ACC112 (cell line): ENCODE data around the gene PSORS1C1.

Experiments
- H2AFZ ChIP-seq: fragments of 200-600 bp; sonication (generic); one replicate; pipeline ENCODE4 v1.6.0; 2017; ENCODE audit warnings: antibody characterized with exemption, low read length; ENCODE audit not compliant: unreplicated experiment
- H3K27ac ChIP-seq: fragments of 200-600 bp; sonication (generic); 2 replicates; pipeline ENCODE4 v1.5.1; 2014; ENCODE audit warnings: low read depth, mild to moderate bottlenecking, antibody characterized with exemption, low read length, moderate library complexity
- H3K27me3 ChIP-seq: fragments of 200-600 bp; sonication (generic); 2 replicates; pipeline ENCODE4 v1.6.1; 2014; ENCODE audit warnings: mild to moderate bottlenecking, antibody characterized with exemption, low read length, moderate library complexity, mixed read lengths; ENCODE audit not compliant: insufficient read depth
- H3K36me3 ChIP-seq: fragments of 200-600 bp; sonication (generic); 2 replicates; pipeline ENCODE4 v1.6.1; 2016; ENCODE audit warnings: mild to moderate bottlenecking, antibody characterized with exemption, low read length, moderate library complexity, mixed read lengths; ENCODE audit not compliant: insufficient read depth
- H3K4me1 ChIP-seq: fragments of 200-600 bp; sonication (generic); one replicate; pipeline ENCODE4 v1.6.1; 2016; ENCODE audit warnings: low read length, mixed read lengths; ENCODE audit not compliant: insufficient read depth, unreplicated experiment, control insufficient read depth
- H3K4me3 ChIP-seq: fragments of 200-600 bp; sonication (generic); 2 replicates; pipeline ENCODE4 v1.5.1; 2014; ENCODE audit warnings: mild to moderate bottlenecking, low read depth, low read length
- H3K79me2 ChIP-seq: fragments of 200-600 bp; sonication (generic); one replicate; pipeline ENCODE4 v1.6.0; 2016; ENCODE audit warnings: low read length; ENCODE audit not compliant: control insufficient read depth, unreplicated experiment, insufficient read depth

PSORS1C1 gene

GRCh38 chr6:31115941-31116560, 1.5 kb downstream of the PSORS1C1 start:
- Histone ChIP-seq H3K27me3 (no peaks in the 10 kb centered on the region; the same call in 1 of the 2 replicates), H3K79me2 (peaks cover 7% of the 10 kb centered on the region), H3K4me3 (peak overlapping the region; percentile 73; the same call in 1 of the 2 replicates), H2AFZ (no peak overlapping the region), H3K36me3 (no peaks in the 10 kb centered on the region), H3K27ac (no peak overlapping the region), H3K4me1 (peaks cover 34% of the 10 kb centered on the region)

- Histone ChIP-seq H3K79me2 (peaks cover 7% of the 10 kb centered on the region), H3K4me1 (peaks cover 34% of the 10 kb centered on the region), H3K27me3 (no peaks in the 10 kb centered on the region), H3K36me3 (no peaks in the 10 kb centered on the region), H2AFZ (no peak overlapping the region), H3K4me3 (peak overlapping the region; percentile 60), H3K27ac (no peak overlapping the region)
Observed at GRCh38 chr6:31116661-31117385, 2.2 kb downstream of the PSORS1C1 start.

- Histone ChIP-seq H3K4me3 (no peak overlapping the region), H3K4me1 (peaks cover 45% of the 10 kb centered on the region), H2AFZ (no peak overlapping the region), H3K79me2 (peaks cover 7% of the 10 kb centered on the region), H3K36me3 (no peaks in the 10 kb centered on the region), H3K27ac (no peak overlapping the region), H3K27me3 (no peaks in the 10 kb centered on the region)
Observed at GRCh38 chr6:31118178-31118577, 3.6 kb downstream of the PSORS1C1 start.

GRCh38 chr6:31120151-31120915, 5.7 kb downstream of the PSORS1C1 start, which contains the start of gene CDSN:
TSS of gene CDSN (minus strand) at chr6:31120446. CDS start at chr6:31120419, 27 bp downstream.
- no peaks in the 10 kb centered on the region for H3K27me3 ChIP-seq
- H3K4me1 ChIP-seq = peaks cover 55% of the 10 kb centered on the region
- no peak within 1 kb of the TSS for H3K4me3 ChIP-seq
- no peak within 1 kb of the TSS for H3K27ac ChIP-seq
- H2AFZ ChIP-seq = no peak within 1 kb of the TSS
- H3K36me3 ChIP-seq = no peaks in the 10 kb centered on the region
- peaks cover 7% of the 10 kb centered on the region for H3K79me2 ChIP-seq

GRCh38 chr6:31121131-31121790, 6.7 kb downstream of the PSORS1C1 start:
- Histone ChIP-seq H3K27ac (no peak overlapping the region), H3K79me2 (no peaks in the 10 kb centered on the region), H3K36me3 (no peaks in the 10 kb centered on the region), H2AFZ (no peak overlapping the region), H3K4me1 (peaks cover 54% of the 10 kb centered on the region), H3K4me3 (no peak overlapping the region), H3K27me3 (no peaks in the 10 kb centered on the region)

GRCh38 chr6:31122791-31123706, 8.4 kb downstream of the PSORS1C1 start:
- Histone ChIP-seq H3K27ac (peak overlapping the region; percentile 81), H3K27me3 (no peaks in the 10 kb centered on the region), H3K4me1 (peaks cover 45% of the 10 kb centered on the region), H3K36me3 (no peaks in the 10 kb centered on the region), H3K79me2 (no peaks in the 10 kb centered on the region), H3K4me3 (no peak overlapping the region), H2AFZ (no peak overlapping the region)

GRCh38 chr6:31125162-31125561, 10.6 kb downstream of the PSORS1C1 start:
- peaks cover 45% of the 10 kb centered on the region for H3K4me1 ChIP-seq
- H3K27ac ChIP-seq = peak overlapping the region; percentile 35; the same call in 1 of the 2 replicates
- 0 out of 2 replicates have a peak overlapping the region, but pooled peaks have one; percentile 7 for H3K4me3 ChIP-seq
- H2AFZ ChIP-seq = no peak overlapping the region
- H3K27me3 ChIP-seq = 0 out of 2 replicates have a peak, but pooled peaks cover 7% of the 10 kb centered on the region
- H3K79me2 ChIP-seq = no peaks in the 10 kb centered on the region
- H3K36me3 ChIP-seq = no peaks in the 10 kb centered on the region

- H2AFZ ChIP-seq = no peak overlapping the region
Observed at GRCh38 chr6:31125586-31126363, 11.2 kb downstream of the PSORS1C1 start.

More at GRCh38 chr6:31125586-31126363, 11.2 kb downstream of the PSORS1C1 start:
- H3K79me2 ChIP-seq = no peaks in the 10 kb centered on the region
- H3K27ac ChIP-seq = peak overlapping the region; percentile 47; the same call in 1 of the 2 replicates
- H3K27me3 ChIP-seq = 0 out of 2 replicates have a peak, but pooled peaks cover 7% of the 10 kb centered on the region
- H3K4me3 ChIP-seq = no peak overlapping the region
- no peaks in the 10 kb centered on the region for H3K36me3 ChIP-seq
- peaks cover 45% of the 10 kb centered on the region for H3K4me1 ChIP-seq
